Measurements from ENCODE around the gene IFT25.
"Not testable (repeated sequence)": the region's sequence is repeated elsewhere in the genome, so short reads cannot be mapped to it uniquely, and the experiment has no call there.

The IFT25 gene

DNA sequence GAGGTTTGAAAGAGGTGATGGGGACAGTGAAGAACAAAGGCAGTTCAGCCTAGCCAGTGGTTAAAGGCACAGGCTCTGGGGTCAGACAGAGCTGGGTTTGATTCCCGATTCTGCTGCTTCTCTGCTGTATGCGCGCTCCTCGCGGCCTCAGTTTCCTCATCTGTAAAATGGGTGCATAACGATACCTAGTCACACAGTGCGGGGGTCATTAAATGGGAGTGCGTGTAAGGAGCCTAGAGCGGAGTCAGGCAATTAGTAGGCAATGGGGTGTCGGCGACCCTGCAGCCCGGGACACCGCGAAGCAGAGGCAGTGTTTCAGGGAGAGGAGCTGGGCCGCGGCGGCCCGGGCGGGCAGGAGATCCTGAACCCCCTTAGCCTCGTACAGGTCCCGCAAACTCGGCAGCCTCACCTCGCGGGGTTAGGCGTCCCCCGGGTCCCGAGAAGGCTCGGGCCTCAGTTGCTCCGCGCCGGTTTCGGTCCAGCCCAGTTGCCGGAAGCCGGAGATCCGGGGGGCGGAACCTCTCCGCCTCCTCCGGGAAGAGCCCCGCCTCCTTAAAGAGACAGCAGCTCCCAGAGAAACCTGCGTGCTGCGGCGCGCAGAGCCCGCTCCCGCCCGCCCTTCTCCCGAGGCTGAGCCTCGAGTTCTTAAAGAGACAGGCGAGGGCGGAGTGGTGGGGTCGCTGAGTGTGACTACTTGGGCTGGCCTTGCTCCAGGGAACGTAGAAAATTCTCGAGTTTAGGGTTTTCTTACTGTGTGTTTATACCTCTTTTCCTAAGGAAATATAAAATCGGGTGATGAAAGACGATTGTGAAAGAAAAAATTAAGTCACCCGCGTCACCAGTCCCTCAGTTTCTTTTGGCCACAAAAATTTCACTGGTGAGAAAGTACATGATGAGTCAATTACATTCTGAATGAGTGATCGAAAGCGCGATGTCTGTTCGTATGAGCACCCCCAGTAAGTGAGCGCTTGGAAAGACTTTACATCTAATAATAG lies 55.9 kb downstream of the IFT25 start, which contains the start of gene YIPF1:
YIPF1 (minus strand) TSS at position 494 of the 995 bp plus-strand sequence. CDS start 860 bp downstream, outside the sequence.
- DNase-seq (ENCODE audit: low read depth, low spot score) = peak; percentile 56

DNA sequence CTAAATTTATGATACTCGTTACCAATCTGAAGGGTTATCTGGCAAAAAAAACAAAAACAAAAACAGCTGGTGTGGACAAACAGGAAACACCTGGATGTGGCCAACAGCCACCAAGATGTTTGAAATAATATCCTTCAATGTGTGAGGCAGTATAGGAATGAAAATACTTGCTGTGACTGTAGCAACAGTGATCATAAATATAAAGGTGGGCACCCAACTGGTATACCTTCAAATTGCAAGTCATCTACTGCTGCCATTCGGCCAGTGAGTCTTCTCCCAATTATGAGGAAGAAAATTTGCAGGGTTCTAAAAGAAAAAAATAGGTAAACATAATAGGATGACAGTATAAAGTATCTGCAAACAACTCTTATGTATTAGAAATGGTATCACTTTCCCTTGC lies 56.8 kb downstream of the IFT25 start:
- no peak for DNase-seq (ENCODE audit: low read depth, low spot score)

DNA sequence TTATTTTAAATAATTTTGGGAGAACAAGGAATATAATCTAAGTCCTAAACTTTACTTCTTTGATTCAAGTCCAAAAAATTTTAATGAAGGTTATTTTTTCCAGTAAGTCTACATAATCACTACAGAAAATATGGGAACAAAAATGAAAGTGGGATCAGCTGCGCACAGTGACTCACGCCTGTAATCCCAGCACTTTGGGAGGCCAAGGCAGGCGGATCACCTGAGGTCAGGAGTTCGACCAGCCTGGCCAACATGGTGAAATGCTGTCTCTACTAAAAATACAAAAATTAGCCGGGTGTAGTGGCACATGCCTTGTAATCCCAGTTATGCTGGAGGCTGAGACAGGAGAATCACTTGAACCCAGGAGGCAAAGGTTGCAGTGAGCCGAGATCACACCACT lies 61.9 kb downstream of the IFT25 start:
- not testable (repeated sequence) for DNase-seq (ENCODE audit: low read depth, low spot score)

DNA sequence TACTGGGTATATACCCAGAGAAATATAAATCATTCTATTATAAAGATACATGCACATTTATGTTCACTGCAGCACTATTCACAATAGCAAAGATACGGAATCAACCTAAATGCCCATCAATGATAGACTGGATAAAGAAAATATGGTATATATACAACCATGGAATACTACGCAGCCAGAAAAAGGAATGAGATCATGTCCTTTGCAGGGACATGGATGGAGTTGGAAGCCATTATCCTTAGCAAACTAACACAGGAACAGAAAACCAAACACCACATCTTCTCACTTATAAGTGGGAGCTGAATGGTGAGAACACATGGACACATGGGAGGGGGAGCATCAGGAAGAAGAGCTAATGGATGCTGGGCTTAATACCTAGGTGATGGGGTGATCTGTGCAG lies 63.6 kb downstream of the IFT25 start:
- not testable (repeated sequence) for DNase-seq (ENCODE audit: low read depth, low spot score)

DNA sequence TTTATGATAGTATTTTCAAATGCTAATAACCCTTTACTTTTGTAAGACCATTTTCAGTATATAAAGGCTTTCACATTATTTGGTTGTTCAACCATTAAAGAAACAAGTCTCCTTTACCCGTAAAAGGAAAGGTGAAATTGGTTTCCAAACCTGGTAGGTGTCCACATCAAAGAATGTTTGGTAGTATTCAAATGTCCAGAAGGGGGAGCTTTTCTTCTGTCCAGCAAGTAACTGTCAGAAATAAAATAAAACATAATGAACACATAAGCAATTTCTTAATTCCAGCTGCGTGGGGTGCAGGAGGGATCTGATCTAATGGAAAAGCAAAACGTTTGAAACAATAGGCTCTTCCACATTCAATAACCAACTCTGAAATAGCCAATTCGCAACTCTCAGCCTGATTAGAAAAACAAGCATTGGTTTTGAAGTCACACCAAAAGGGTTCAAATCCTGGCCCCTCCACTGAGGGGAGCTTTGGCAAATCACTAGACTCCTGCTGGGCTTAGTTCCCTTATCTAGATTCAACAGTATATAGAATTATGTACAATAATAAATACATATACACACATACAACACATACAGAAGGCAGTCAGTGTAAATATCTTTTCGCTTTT lies 66.9 kb downstream of the IFT25 start:
- peak; percentile 17 for DNase-seq (ENCODE audit: low read depth, low spot score)

DNA sequence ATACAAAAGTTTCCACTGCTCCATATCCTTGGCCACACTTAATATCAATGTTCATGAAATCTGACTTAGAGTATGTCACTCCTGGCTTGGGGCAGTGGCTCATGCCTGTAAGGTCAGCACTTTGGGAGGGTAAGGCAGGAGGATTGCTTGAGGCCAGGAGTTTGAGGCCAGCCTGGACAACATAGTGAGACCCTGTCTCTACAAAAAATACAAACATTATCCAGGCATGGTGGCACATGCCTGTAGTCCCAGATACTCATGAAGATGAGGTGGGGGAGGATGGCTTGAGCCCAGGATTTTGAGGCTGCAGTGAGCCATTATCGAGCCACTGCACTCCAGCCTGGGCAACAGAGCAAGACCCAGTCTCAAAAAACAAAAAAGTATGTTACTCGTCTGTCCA lies 70.3 kb downstream of the IFT25 start:
- DNase-seq (ENCODE audit: low read depth, low spot score) = not testable (repeated sequence)

DNA sequence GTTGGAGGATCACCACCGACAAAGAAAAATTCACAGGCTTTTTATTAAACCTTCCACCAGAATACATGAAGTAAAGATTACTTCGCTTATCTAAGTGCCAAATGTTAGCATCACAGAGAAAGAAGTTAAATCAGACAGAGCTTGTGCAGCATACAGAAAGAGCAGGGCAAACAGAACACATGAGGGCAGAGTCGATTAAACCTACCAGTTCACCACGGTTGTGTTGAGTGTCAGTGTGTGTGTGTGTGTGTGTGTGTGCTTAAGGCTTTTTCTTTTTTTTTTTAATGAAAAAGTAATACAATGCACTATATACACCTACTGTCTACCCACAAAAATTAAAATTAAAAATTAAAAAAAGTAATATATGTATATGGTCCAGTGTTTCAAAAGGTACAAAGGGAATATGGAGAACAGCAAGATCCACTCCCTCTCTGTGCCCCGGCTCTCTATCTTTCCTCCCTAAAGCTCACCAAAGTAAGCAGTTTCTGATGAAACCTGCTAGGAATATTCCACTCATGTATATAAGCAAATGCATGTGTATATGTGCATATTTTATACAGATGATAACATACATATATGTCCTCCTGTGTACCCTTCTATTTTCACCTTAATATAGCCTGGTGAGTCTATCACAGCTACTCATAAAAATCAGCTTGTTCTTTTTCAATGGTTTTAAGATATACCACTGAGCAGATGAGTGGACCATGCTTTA lies 73.6 kb downstream of the IFT25 start:
- DNase-seq (ENCODE audit: low read depth, low spot score) = no peak

All from iPS DF 19.7 (cell line).